HG03135 (cell line): ENCODE measurements around the gene NHLH2.

Experiments
- ATAC-seq: cut with Tn5 transposase; IDR thresholded peaks from one replicate; pipeline ENCODE4 v1.9.1; 2021; ENCODE audit warnings: mild to moderate bottlenecking, moderate library complexity; ENCODE audit not compliant: unreplicated experiment

The NHLH2 gene

GRCh38 chr1:115838431-115839028, 2.4 kb downstream of the NHLH2 start:
- ATAC-seq = no peak

DNA sequence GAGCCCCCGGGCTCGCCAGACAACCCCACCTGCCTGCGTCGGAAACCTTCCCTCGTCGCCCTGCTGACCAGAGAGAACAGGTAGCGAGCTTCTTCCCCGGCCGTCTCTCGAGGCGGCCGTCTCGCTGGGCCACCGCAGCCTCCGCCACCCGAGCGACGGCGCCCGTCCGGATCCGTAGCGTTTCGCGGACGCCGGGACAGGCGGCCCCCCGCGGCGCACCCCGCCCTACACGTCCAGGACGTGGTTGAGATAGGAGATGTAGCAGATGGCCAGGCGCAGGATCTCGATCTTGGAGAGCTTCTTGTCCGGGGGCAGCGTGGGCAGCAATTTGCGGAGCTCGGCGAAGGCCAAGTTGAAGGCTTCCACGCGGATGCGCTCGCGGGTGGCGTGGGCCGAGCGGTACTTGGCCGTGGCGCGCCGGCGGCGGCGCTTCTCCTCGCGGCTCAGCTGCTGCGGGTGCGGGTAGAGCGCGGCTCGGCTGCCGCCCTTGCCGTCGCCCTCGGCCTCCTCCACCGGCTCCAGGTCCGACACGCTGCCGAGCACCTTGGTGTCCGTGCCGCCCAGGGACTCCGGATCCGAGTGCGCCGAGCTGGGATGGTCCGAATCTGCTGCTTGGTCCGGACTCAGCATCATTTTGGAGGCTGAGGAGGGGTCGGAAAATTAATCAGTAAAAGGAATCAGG, 3.0 kb downstream of the NHLH2 start:
- no peak for ATAC-seq

- no peak for ATAC-seq
Observed at GRCh38 chr1:115837341-115837739, 3.6 kb downstream of the NHLH2 start.

DNA sequence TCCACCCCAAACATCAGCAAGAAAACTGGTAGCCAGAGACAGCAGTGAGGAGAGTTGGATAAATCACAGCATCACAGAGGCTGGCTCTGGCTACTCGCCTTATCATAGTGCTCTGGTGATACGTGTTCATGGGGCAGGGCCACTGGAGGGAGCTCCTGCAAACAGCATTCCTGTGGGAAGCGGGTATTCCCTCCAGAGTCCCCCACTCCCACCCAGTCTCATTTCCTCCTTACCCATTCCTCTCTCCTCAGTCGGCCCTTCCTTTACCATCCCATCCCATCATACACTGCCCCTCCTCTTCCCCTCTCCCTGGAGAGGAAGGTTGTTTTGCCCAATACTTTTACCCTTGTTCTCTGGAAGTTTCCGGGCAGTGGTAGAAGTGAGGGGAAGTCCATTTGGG, 7.1 kb downstream of the NHLH2 start:
- ATAC-seq = no peak

DNA sequence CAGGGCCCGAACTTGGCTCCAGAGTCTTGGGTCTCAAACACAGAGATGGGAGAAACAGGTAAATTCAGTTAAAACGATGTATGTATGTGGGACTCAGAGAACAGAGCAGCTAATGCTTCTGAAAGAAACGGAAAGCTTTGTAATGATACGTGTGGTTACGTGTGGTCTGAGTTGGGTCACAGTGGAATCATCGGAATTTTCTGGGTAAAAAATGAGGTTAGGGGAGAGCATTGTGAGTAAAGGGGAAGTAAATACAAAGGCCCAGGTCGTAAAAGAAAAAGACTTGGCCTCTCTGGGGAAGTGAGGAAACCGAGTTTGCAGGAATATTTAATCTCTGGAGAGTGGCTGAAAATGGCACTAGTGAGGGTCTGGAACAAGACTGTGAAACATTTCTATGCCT, 8.3 kb downstream of the NHLH2 start:
- no peak for ATAC-seq

DNA sequence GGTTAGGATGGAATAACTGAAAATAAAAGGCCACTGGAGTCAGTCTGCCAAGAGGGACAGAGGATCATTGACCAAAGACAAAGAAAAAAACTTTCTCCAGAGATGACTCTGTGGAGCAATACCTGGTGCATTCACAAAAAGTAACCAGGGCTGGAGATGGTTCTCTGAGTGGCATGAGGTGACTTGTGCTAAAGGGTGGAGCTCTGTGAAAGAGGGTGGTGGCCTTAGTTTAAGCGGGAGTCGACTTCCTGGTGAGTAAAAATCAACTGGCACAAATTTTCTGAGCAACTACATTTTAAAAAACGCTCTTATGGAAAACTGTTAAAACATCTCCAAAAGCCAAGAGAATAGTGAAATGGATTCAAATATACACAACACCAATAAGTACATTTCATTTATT, 10.0 kb downstream of the NHLH2 start:
- ATAC-seq = no peak

DNA sequence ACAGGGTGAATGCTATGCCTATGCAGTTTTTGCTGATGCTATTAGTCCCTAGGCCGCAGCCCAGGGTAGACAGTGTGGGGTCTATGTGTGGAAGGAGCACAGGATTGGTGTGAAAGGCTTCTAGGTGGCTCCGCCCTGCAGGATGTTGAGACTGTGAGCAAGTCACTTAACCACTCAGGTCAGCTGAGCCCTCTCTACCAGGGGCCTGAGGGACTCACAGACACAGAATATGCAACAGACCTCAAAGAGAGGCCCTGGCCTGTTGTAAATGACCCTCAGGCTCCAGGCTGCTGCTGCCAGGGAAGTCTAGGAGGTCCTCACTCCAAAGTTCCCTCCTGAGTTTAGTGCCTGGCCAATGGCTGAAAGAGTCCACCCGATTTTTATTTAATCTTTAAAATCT, 11.0 kb downstream of the NHLH2 start:
- ATAC-seq = no peak

- no peak for ATAC-seq
Observed at GRCh38 chr1:115829023-115829674, 11.8 kb downstream of the NHLH2 start.

DNA sequence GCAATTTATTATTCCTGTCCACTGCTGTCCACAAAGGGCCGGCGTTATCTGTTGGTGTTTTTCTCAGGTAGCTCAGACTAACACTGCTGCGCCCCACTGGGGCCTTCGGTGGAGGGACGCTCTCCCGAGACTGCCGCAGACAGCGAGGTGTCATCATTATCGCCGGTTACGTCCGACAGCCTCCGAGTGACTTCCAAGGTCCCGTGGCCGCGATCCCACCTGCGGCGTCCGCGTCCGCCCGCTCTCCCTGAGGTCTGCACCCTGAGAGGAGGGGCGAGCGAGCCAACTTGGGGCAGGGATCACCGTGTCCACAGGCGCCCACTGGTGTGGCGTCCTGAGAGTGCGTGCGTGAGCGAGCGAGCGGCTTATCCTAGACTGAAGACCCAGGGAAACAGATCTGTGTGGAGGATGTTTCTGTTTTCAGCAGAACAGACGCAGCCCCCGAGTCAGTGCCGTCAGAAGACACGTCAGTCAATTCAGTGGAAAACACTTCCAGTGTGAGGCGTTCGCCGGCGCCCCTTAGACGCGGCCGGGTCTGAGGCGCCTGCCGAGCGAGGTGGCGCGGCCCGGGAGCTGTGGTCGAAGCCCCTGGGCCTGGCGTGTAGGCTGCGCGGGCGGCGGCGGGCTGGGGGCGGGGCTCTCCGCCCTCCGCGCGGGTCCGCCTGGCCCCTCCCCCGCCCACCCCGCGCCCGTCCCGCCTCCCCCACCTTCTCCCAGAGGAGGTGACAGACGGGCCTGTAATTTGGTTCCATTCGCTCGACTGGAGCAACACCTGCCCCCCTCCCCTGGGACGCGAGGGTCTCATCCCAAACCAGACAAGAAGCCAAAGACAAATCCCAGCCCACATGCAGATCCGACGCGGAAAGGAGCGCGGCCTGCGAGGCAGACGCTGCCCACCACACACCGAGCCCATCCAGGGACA, 12.6 kb downstream of the NHLH2 start:
- no peak for ATAC-seq

- ATAC-seq = no peak
Observed at GRCh38 chr1:115827452-115828044, 13.4 kb downstream of the NHLH2 start.

DNA sequence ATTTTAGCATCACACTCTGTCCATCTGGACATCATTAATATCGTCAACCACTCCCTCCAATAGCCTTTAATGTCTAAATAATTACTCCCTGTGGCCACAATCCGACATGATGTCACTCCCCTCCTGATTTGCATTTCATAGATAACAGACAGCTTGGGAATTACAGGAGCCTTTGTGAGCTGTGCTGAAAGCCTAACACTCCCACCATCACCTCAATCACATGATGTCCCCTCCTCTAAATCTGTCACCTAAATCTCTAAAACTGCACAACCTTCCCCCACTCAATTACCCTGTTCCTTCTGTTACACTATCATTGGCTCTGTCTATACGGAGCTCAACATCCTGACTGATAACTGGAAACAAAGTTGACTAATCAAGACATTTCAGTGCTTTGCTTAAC, 14.3 kb downstream of the NHLH2 start:
- no peak for ATAC-seq

GRCh38 chr1:115822117-115822516, 18.8 kb downstream of the NHLH2 start:
- ATAC-seq = no peak

DNA sequence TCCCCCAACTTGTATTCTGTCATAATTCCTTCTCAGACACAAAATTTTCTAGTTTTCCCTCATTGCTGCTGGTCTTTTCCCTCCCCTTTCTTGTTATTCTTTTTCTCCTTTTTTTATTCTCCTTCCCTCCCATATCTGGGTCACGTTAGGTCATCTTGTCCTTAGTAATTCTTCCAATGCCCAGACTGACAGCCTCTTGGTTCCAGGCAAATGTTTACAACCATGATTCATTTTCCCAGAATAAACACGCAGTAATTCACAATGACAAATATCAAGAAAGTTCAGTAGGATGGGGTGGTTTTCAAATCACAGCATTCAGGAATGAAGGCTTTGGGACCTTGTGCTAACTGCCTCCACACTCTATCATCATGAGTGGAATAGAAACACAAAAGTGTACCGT, 25.2 kb downstream of the NHLH2 start:
- no peak for ATAC-seq

DNA sequence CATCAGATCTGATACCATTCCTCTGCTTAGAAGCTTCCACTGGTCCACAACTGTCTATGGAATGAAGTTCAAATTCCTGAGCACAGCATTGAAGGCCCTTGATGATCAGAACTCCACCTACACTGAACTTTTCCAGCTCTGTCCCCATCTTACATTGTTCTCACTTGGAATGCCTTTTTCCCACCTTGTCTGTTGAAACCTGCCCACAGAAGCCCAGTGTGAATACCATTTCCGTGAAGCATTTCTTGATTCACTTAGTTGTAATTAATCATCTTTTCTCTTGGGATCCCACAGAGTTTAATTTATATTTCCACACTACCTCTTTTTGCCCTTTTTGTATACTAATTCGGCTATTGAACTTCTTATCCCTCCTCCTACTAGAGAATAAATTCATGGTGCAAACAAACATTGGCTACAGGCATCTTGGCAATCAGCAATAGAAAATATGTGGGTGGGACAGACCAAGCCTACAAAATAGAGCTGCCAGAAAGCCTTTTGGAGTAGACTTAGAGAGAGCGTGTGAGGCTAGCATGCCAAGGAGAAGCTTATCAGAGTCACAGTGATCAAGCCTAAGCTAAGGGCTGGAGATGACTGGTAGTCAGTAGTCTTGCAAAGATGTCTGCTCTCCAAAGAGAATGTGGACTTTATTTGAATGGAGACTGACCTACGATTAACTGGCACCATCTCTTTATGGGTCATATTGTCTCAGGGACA, 26.1 kb downstream of the NHLH2 start:
- no peak for ATAC-seq

DNA sequence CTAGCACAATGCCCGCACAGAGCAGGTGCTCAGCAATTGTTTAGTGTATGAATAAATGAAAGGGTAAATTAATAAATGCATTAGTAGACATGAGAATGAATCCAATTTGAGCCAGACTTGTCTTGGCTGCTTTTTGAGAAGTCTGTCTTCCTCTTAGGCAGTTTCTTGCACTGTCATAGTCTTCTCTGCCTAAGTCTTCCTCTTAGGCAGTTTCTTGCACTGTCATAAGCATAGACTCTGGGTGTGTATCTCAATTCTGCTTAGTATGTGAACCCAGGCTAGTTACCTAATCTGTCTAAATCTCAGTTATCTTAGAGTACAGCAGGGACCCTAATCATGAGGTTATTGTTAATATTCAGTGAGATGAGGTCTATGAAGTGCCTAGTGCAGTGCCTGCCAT, 27.2 kb downstream of the NHLH2 start:
- no peak for ATAC-seq

GRCh38 chr1:115811140-115811828, 29.6 kb downstream of the NHLH2 start:
- ATAC-seq = no peak

- ATAC-seq = no peak
Observed at GRCh38 chr1:115810609-115811008, 30.3 kb downstream of the NHLH2 start.

GRCh38 chr1:115809847-115810246, 31.1 kb downstream of the NHLH2 start:
- ATAC-seq = no peak

DNA sequence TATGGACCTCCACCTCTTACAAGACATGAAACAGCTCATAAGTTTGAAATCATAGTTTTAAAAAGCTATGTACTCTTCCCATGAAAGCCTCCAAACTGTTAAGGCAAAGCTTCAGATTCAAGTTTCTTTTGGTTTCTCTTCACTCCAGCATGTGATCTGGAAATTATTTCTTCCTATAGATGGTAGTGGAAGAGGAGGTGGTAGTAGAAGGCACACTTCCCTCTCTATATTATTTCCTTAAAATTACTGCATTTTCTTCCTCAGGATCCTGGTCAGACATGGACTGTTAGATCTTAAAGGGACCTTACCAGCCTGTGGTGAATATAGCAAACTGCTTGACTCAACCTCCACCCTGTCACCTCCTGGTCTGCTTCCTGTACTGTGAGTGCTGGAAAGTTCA, 31.9 kb downstream of the NHLH2 start:
- no peak for ATAC-seq

- ATAC-seq = peak; percentile 66
Observed at GRCh38 chr1:115807723-115808122, 33.2 kb downstream of the NHLH2 start.
